Nasal cavity respiratory epithelium epithelial cell of viscerocranial mucosa (primary cell): ENCODE results near the gene OR52N4. TPM values are rescaled to one million over a fixed set of nuclear protein-coding genes. Genes with fewer than 3 reads are reported as not detected.

Experiments used
- total RNA-seq: library from RNA; depleted of rRNA; stranded (reverse); fragments of >200 nt; gene quantifications from 2 replicates; pipeline ENCODE4 v1.2.3, GENCODE V29; 2014

OR52N4 gene
- total RNA-seq, result not detected in 2 replicates

DNA sequence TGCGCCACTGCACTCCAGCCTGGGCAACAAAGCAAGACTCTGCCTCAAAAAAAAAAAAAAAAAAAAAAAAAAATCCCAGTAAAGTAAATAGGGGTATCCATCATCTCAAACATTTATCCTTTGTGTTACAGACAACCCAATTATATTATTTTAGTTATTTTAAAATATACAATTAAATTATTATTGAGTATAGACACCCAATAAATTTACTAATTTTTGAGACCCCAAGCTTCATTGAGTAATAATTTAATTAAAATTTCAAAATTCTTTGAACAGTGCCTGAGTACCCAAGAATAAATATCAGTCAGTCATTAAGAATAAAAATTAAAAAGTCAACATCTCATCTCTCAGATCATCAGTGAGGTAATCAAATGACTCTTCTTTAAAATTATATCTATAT lies at the start of gene OR52N4:
TSS of gene OR52N4 (plus strand) at position 301 of the 400 bp plus-strand sequence. CDS start 498 bp downstream, outside the sequence.

DNA sequence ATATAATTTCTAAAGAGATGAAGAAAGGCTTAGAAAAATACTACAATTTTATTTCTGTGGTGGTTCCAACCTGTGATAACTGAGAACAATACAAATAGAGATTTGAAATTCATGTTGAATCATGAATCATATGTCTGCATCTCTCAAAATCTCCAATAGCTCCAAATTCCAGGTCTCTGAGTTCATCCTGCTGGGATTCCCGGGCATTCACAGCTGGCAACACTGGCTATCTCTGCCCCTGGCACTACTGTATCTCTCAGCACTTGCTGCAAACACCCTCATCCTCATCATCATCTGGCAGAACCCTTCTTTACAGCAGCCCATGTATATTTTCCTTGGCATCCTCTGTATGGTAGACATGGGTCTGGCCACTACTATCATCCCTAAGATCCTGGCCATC lies 17.6 kb upstream of the OR52N4 start, which contains the start of gene OR56B1:
TSS of gene OR56B1 (plus strand) at position 53 of the 400 bp plus-strand sequence. CDS start at position 122, 69 bp downstream.

DNA sequence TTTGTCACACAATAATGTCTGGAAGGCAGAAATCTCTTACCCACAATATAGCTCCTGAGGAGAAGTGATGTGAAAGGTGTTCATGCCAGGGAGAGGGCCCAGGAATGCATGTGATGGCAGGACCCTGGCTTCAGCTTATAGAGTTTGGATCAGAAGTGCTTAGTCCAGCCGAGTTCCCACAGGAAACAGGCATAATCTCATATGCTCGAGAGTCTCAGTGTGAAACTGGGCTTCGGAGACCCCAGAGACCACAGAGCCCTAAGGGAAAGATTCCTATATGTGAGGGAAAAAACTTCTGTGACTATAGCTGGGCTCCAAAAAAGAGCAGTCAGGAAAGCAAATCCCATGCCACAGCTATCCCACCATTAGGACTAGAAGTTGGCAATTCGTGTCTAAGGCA lies 29.2 kb downstream of the OR52N4 start, which contains the start of gene OR52N5:
TSS of gene OR52N5 (minus strand) at position 101 of the 400 bp plus-strand sequence. CDS start 4,721 bp downstream, outside the sequence.

DNA sequence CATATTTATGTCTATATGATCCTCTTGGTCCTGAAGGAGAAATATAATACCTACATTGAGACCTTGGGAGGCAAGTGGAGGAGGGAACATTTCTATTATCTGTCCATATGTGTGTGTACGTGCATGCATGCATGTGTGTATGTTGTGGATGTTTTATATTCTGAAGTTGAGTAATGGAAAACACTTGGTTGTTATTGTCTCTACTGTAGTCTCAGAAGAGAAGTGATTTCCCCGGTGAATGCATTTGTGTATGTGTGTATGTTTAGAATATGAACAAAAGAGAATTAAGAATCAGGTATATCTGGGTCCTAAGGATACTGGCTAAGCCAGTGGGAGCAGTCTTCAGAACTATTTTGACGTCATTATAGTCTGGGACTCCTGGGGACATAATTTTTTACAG lies 37.1 kb downstream of the OR52N4 start, which contains the start of gene OR52N1:
TSS of gene OR52N1 (minus strand) at position 101 of the 400 bp plus-strand sequence. CDS start 2,449 bp downstream, outside the sequence.

Other genes with a start within 250 kb of the OR52N4 start
- gene UBQLN3, start 244.3 kb upstream of the OR52N4 start, total RNA-seq, result not detected in 2 replicates
- 0.28 TPM in 1 of 2 replicates, not detected in the other for gene UBQLNL, start 237.5 kb upstream of the OR52N4 start, total RNA-seq
- gene OR52H1, start 205.7 kb upstream of the OR52N4 start, total RNA-seq, result 0.36 TPM in 1 of 2 replicates, not detected in the other
- gene OR52B6, start 173.4 kb upstream of the OR52N4 start, total RNA-seq, result not detected in 2 replicates
- gene TRIM6, start 157.6 kb upstream of the OR52N4 start, total RNA-seq, result 1.0 and 6.8 TPM in 2 replicates
- 3.8 and 6.2 TPM in 2 replicates for gene TRIM34, start 129.2 kb upstream of the OR52N4 start, total RNA-seq
- 31.1 and 36.0 TPM in 2 replicates for gene TRIM5, start 69.2 kb upstream of the OR52N4 start, total RNA-seq
- 20.8 and 72.0 TPM in 2 replicates for gene TRIM22, start 64.5 kb upstream of the OR52N4 start, total RNA-seq
- gene OR56B1, start 17.8 kb upstream of the OR52N4 start, total RNA-seq, result not detected in 2 replicates
- not detected in 2 replicates for gene OR52N5, start 29.1 kb downstream of the OR52N4 start, total RNA-seq
- not detected in 2 replicates for gene OR52N1, start 37.0 kb downstream of the OR52N4 start, total RNA-seq
- gene OR52N2, start 54.7 kb downstream of the OR52N4 start, total RNA-seq, result not detected in 2 replicates
- not detected in 2 replicates for gene OR52E6, start 87.7 kb downstream of the OR52N4 start, total RNA-seq
- not detected in 2 replicates for gene OR52E8, start 103.4 kb downstream of the OR52N4 start, total RNA-seq
- not detected in 2 replicates for gene OR52E4, start 126.4 kb downstream of the OR52N4 start, total RNA-seq
- not detected in 2 replicates for gene OR52E5, start 139.0 kb downstream of the OR52N4 start, total RNA-seq
- not detected in 2 replicates for gene OR56A3, start 188.0 kb downstream of the OR52N4 start, total RNA-seq
- not detected in 2 replicates for gene OR56A5, start 214.3 kb downstream of the OR52N4 start, total RNA-seq
- not detected in 2 replicates for gene OR52L1, start 232.7 kb downstream of the OR52N4 start, total RNA-seq